HG03378 (cell line): Measurements from ENCODE around the gene PCNA.

Experiments
- ATAC-seq: cut with Tn5 transposase; IDR thresholded peaks from one replicate; pipeline ENCODE4 v1.9.1; 2021; ENCODE audit warnings: mild to moderate bottlenecking, moderate library complexity; ENCODE audit not compliant: unreplicated experiment

Gene PCNA

DNA sequence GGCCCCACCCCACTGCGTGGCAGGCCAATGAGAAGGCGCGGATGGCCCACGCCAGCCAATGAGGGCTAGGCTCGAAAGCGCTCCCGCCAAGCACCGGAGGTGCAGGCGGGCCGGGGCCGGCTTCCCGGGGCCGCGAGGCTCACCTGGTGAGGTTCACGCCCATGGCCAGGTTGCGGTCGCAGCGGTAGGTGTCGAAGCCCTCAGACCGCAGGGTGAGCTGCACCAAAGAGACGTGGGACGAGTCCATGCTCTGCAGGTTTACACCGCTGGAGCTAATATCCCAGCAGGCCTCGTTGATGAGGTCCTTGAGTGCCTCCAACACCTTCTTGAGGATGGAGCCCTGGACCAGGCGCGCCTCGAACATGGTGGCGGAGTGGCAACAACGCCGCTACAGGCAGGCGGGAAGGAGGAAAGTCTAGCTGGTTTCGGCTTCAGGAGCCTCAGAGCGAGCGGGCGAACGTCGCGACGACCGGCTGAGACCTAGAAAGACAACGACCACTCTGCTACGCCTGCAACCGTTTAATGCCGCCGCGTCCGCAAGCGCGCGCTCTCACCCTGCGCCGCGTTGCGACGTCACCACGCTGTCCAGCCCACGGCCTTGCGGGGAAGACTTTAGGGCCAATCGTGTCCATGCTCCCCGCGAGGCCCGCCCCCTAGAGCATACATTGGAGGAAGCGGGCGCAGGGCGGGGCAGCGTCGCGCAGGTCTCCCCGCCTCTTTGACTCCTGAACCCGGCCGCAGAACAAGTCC, at the start of gene PCNA:
TSS of gene PCNA (minus strand) at position 524 of the 750 bp plus-strand sequence. CDS start at position 364, 160 bp downstream.
- ATAC-seq = peak; percentile 90

- ATAC-seq = no peak
Measured at GRCh38 chr20:5168651-5169396, 49.1 kb upstream of the PCNA start.

DNA sequence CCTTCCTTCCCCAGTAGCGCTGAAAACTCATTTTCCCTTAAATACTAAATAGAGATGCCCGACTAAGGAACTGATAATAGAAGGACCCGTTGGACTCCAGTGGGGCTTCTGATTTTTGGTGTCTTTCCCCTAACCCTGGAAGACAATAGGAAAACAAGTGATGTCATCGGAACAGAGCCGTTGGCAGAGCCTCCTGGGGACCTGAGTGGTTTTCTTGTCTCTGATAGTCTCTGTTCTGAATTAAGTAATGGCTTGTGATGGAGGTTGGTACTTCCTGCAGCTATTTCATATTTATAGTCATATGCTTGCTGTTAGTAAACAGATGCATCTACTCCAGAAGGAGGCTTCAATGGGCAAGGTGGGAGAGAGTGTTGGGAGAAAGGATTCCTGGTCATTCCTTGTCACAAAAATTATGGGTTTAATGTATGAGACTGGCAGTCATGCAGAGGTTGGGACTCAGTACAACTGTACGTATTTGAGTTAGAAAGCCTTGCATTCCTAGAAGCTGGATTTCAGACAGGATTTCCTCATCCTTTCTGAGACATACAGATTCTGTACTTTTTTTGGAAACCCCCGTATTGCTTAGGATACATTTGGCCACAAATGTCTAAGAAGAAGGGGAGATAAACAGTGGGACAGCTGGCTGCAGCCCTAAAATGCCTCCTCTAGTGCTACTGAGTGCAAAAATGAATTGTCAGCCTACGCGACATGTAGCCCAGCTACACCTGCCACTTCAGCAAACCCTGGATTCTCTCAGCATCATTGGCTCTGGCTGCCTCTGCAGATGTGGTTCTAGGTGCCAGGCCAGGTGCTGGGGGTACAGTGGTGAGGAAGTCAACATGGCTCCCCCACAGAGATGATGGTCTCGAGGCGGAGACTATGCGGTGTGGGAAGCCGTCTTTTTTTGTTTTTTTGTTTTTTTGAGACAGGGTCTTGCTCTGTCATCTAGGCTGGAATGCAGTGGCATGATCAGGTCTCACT, 45.2 kb upstream of the PCNA start:
- no peak for ATAC-seq

DNA sequence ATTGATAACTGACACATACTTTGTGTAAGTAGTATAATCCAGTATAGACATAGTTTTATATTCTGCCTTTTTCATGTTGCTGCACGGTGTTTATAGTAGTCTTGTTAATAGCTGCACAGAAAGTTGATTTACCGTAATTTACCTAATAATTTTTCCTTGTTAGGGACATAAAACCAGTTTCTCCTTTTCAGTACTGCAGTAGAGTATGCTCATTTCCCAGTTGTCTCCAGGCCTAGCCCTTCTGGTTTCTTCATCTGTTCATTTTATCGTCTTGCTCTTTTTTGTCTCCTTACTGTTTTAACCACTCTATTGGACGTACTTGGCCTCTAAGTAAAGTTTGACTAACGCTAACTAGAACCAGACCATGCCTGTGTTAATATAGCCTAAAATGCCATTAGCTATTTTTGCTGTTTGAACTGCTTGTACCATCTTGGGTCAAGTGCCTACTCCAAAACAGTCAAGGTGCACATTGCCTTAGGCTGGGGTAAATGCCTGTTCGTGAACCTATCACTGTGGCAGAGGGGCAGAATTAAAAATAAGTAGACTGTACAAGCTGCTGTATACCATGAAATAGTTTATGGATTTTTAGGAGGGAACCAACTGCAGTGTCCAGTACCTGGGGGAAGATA, 41.9 kb upstream of the PCNA start:
- ATAC-seq = no peak

- ATAC-seq = no peak
Measured at GRCh38 chr20:5160882-5161281, 41.1 kb upstream of the PCNA start.

DNA sequence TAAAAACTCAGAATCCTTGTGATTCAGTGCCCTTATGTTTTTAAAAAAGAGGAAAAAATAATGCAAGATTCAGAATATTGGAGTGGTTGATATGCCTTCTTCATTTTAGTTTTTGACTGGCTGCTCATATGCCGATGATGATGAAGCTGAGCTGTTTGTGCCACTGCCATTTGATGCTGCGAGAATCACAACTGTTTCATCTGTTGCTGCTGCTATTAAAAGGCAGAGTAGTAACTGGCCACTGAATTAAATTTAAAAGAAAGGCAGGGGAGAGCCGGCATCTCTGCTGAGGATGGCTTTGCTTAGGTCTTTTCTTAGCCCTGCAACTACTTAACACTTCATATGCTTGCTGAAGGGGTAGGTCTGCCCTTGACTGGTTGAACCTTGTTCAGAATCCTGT, 40.2 kb upstream of the PCNA start:
- no peak for ATAC-seq

DNA sequence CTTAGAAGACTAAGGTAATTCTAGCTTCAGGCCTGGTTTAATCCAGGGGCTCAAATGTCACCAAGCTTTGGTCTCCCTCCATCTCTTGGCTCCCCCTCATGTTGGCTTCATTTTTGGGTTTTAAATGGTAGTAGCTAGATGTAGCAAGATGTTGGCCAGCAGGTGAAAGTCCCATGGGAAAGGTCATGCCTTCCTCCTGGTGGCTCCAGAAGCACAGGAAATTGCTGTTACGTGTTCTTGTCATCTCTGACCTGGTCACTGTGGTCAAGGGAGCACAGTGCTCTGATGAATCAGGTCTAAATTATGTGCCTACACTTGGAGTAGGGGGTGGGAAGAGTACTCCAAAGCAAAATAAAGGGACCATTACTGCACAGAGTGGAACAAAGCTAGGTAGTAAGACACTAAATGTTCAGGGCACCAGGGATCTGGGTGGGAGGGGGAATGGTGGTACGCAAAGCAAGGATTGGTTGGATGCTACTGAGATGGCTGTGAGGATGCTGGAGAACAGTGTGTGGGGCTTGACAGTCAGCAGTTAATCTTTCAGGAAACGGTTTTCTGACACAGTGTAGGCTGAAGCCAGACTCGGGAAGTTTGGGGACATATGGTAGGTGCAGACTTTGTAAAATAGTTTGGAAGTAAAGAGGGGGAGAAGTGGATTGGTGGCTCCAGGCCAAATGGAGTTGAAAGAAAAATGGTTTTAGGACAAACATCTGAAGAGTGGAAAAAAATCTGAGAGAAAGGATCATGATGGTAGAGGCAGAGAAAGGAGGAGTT, 37.1 kb upstream of the PCNA start:
- no peak for ATAC-seq

DNA sequence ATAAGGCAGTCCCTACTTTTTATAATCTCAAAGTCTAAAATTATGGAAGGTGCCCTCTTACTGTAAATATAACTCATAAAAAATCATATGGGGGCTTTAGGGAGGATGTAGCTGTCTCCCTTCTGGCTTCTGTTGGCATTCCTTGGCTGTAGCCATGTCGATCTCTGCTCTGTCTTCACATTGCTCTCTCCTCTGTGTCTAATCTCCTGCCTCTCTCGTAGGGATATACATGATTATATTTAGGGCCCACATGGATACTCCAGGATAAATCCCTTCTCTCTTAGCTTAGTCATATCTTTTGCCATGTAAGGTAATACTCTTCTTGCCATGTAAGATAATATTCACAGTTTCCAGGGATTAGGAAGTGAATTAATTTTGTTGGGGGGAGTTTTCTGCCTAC, 35.6 kb upstream of the PCNA start:
- no peak for ATAC-seq

DNA sequence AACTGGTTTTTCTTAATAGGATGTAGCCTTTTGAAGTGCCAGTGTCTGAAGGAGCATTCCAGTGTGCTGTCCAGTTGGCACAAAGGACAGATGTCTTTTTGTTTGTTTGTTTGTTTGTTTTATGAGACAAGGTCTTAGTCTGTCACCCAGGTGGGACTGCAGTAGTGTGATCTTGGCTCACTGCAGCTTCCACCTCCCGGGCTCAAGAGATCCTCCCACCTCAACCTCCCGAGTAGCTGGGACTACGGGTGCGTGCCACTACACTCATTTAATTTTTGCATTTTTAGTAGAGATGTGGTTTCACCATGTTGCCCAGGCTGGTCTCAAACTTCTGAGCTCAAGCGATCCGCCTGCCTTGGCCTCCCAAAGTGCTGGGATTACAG, 34.8 kb upstream of the PCNA start:
- no peak for ATAC-seq

DNA sequence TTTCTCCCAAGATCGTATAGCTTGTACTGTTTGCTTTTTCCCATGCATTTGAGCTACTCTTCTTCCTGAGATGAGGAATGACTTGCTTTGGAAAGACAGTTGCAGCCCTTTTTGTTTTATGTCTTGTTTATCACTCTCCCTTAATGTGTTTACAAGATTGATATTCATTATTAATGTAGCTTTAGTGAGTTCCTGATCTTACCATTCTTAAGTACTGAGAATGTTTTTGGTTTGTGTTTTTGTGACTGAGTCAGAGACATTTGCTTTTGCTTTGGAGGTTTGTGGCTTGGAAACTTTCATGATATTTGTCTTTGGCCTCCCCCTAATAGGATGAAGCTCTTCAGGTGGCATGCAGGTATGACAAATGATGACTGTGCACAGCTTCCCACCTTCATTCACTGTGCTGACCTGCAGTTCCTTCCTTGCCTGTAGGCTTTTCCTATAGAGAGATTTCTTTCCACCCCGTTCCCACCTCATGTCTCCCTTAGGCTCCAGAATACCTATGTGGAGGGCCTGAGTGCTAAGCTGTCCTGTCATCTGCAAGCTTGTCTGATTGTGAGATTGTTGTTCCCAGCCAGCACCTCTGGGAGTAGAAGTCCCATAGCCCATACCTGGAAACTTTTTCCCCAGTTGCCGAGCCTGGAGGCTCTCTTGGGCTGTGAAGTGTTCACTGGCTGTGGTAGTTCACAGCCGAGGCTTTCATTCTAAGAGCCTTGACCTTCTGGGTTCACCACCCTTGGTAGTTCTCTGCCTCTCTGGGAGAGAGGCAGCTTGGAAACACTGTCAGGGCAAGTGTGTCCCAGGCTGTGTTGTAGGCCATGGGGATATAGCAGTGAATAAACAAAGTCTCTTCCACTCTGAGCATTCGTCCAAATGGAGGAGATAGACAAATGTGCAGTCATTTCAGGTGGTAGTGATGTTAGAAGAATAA, 34.1 kb upstream of the PCNA start:
- ATAC-seq = no peak

DNA sequence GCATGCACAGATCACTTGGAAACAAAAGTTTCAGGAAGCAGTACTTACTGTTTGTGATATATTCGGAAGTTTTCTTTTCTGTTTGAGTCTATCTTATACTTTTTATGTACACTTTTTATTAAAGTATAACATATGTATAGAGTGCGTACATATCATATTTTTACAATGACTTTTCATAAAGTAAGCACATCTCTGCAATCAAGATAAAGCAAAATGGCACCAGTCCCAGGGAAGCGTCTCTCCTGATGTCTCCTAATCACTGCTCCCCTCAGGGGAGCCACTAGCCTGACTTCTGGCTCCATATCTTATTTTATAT, 33.4 kb upstream of the PCNA start:
- no peak for ATAC-seq

GRCh38 chr20:5150226-5151076, 30.7 kb upstream of the PCNA start:
- no peak for ATAC-seq

DNA sequence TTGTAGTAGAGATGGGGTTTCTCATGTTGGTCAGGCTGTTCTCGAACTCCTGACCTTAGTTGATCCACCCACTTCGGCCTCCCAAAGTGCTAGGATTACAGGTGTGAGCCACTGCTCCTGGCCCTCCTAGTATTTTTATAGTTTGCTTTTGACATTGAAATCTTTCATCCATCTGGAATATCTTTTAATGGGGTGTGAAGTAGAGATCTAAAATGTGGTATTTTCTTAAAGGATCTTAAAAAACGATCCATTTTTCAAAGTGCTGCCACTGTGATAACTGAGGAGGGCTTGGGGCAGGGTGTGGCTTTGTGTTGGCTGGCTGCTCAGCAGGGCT, 30.1 kb upstream of the PCNA start:
- ATAC-seq = no peak

DNA sequence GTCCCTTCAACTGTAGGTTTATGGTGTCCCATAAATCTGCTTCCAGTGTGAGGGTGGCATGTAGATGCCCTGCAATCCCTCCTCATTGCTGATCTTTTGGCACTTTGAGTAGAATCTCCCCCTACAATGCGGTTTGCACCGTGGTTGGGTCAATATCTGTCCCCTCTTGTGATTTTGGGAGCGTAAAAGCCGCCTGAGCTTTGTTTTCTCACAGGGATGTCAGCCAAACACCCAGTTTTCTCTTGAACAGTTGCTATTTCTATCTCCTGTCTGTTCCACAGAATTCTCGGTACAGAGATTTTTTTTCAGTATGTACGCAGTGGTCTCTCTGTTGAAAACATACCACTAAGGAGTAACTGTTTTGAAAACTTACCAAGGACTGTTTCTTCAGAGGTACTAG, 28.8 kb upstream of the PCNA start:
- ATAC-seq = no peak

DNA sequence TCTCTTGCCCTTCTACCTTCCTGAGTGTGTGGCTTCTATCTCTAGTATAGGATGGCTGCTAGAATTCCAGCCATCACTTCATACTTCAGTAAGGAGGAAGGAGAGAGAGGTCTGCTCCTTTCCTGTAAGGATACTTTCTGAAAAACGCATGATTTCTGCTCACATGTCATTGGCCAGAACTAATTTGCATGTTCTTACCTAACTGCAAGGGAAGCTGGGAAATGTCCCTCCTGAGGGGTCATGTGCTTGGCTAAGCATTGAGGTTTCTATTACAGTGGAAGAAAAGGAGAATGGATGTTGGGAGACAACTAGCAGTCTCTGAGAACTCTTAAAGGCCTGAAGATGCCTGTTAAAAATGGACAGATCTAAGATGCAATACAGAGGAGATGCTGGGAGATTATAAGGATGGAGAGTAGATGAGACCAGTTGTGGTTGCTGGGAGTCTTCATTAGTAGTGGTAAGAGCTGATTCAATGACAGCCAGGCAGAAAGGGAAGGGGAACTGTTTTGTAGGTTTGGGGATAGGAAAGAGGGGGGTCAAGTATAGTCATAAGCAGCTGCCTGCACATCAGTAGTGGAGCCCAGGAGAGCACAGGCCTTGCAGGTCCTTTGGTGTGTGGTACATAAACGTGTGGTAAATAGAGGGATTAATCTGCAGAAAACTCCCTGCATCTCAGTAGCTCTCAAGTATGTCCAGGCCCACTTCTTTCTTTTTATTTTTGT, 27.3 kb upstream of the PCNA start:
- ATAC-seq = no peak

DNA sequence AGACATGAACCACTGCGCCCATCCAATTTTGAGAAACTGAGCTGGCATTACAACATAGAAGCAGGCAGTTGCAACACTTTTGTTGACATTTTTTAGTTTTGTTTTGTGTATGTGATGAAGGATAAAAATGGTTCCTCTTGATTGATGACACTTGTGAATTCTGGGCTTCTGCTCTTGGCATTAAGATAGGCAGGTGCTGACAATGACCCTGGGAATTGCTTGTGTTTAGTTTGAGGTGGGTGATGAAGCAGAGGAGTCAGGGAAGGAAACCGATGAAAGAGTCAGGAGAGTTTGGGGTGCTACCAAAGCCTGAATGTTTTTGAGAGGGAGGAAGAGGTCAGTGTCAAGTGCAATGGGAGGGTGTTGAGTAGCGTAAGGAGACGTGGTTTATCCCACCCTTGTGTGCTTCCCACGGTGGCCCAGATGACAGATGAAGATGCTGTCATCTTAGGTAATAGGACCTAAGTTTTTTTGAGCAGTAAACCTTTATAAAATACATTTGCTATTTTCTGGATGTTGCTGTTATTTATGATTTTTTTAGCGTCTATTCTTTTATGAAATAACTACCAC, 26.4 kb upstream of the PCNA start:
- ATAC-seq = no peak

GRCh38 chr20:5145365-5146098, 25.8 kb upstream of the PCNA start:
- ATAC-seq = no peak
